Hepatocyte (in vitro differentiated cells): ENCODE results near the gene STK11.

ENCODE experiments used
- CTCF ChIP-seq: fragments of 200-600 bp; sonication (generic); IDR thresholded peaks from 2 replicates; pipeline ENCODE4 v1.5.1; 2016; ENCODE audit warnings: antibody characterized with exemption, mild to moderate bottlenecking; ENCODE audit not compliant: poor library complexity
- EZH2 ChIP-seq: fragments of 200-600 bp; sonication (generic); IDR thresholded peaks from 2 replicates; pipeline ENCODE4 v1.6.1; 2016; ENCODE audit warnings: antibody characterized with exemption, mild to moderate bottlenecking, borderline replicate concordance
- EZH2phosphoT487 ChIP-seq: fragments of 200-600 bp; sonication (generic); IDR thresholded peaks from one replicate; pipeline ENCODE4 v1.6.1; 2018; ENCODE audit warnings: antibody characterized with exemption, mild to moderate bottlenecking, low read depth, moderate library complexity; ENCODE audit not compliant: unreplicated experiment, severe bottlenecking

- TF ChIP-seq EZH2 = no peak
- TF ChIP-seq CTCF = peak; percentile 44
- TF ChIP-seq EZH2phosphoT487 = no peak
These were observed 42.7 kb downstream of the STK11 start, which contains the start of gene MIDN for GRCh38 chr19:1248139-1248785.
